K562 (cell line): ENCODE measurements around the gene DEDD2. TPM values are rescaled to one million over a fixed set of nuclear protein-coding genes. Genes with fewer than 3 reads are reported as not detected.

ENCODE experiments used
- CBFB ChIP-seq: sonication (generic); formaldehyde crosslinking; IDR thresholded peaks from 2 replicates; pipeline ENCODE4 v1.4.0; 2020; ENCODE audit warnings: mild to moderate bottlenecking, missing genetic modification reagents
- CBX1 ChIP-seq: sonication (generic); IDR thresholded peaks from 2 replicates; pipeline ENCODE4 v1.6.1; 2016; ENCODE audit warnings: antibody characterized with exemption, low read depth, mild to moderate bottlenecking
- CBX8 ChIP-seq: fragments of 200-600 bp; sonication (generic); IDR thresholded peaks from 2 replicates; pipeline ENCODE4 v1.6.1; 2012; ENCODE audit warnings: borderline replicate concordance, mixed run types, low read depth, mild to moderate bottlenecking, moderate library complexity, mixed read lengths, low read length, control low read depth, inconsistent platforms; ENCODE audit not compliant: poor library complexity, severe bottlenecking; ENCODE audit errors: extremely low read depth
- FOXA3 ChIP-seq, 2 experiments: fragments of 450-650 bp in 1 of 2; sonication (generic) in 1 of 2; formaldehyde crosslinking; IDR thresholded peaks in 1 of 2; conservative IDR thresholded peaks in 1 of 2; 2 replicates each; pipeline versions ENCODE4 v1.4.0 to v1.8.0; 2020 to 2022; ENCODE audit warnings: mild to moderate bottlenecking in 2 of 2, missing genetic modification reagents in 1 of 2
- ILF3 ChIP-seq: fragments of 450-650 bp; IDR thresholded peaks from 2 replicates; pipeline ENCODE4 v1.6.1; 2018; ENCODE audit warnings: antibody characterized with exemption, mild to moderate bottlenecking, moderate library complexity, borderline replicate concordance
- JUNB ChIP-seq: fragments of 450-650 bp; formaldehyde crosslinking; conservative IDR thresholded peaks from 2 replicates; pipeline ENCODE4 v1.4.0; 2020; ENCODE audit warnings: mild to moderate bottlenecking
- NR2C1 ChIP-seq, 2 experiments: fragments of 450-650 bp; IDR thresholded peaks; 2 replicates each; pipeline ENCODE4 v1.6.1; 2017; ENCODE audit warnings: mild to moderate bottlenecking in 2 of 2, antibody characterized with exemption in 1 of 2, inconsistent platforms in 1 of 2, missing compliant biosample characterization in 1 of 2, missing genetic modification characterization in 1 of 2
- NR2F6 ChIP-seq: fragments of 450-650 bp; formaldehyde crosslinking; IDR thresholded peaks from 2 replicates; pipeline ENCODE4 v1.4.0; 2020; ENCODE audit warnings: mild to moderate bottlenecking
- RNF2 ChIP-seq: sonication (generic); IDR thresholded peaks from 2 replicates; pipeline ENCODE4 v1.6.1; 2016
- ZNF143 ChIP-seq: sonication (generic); formaldehyde crosslinking; IDR thresholded peaks from 2 replicates; pipeline ENCODE4 v1.9.0; 2022; ENCODE audit warnings: mild to moderate bottlenecking, missing genetic modification reagents
- ZNF77 ChIP-seq: fragments of 250-450 bp; sonication (Bioruptor Pico); IDR thresholded peaks from 2 replicates; pipeline ENCODE4 v1.5.0; 2020
- polyA plus RNA-seq, 8 experiments: library from polyadenylated mRNA; depleted of rRNA in 4 of 8; stranded (reverse) in 5 of 8; unstranded in 3 of 8; fragments of >200 nt; fragmentation: Nextera tagmentation in 2 of 8; fragmentation: Illumina TruSeq in 1 of 8; extraction: Ambion mirVana in 2 of 8; extraction: Trizol in 1 of 8; gene quantifications; 2 replicates each; pipeline versions ENCODE4 v1.2.1 to v1.2.3, GENCODE V29; 2011 to 2014; ENCODE audit warnings: inconsistent platforms in 1 of 8, missing spikeins in 1 of 8
- total RNA-seq, 7 experiments: library from RNA; depleted of rRNA in 6 of 7; stranded (reverse); fragments of >200 nt in 6 of 7; fragmentation: Illumina TruSeq in 2 of 7; extraction: Trizol in 2 of 7; gene quantifications; 2 replicates each; pipeline versions ENCODE4 v1.2.1 to v1.2.3, GENCODE V29; 2011 to 2021; ENCODE audit warnings: low replicate concordance in 1 of 7
- TF ChIP-seq, protein P1 (sequence below): fragments of 450-650 bp; IDR thresholded peaks from 2 replicates; pipeline ENCODE4 v1.6.1; 2016; ENCODE audit warnings: mild to moderate bottlenecking
- TF ChIP-seq, protein P2 (sequence below), 2 experiments: fragments of 450-650 bp; formaldehyde crosslinking in 1 of 2; IDR thresholded peaks; 2 replicates each; pipeline versions ENCODE4 v1.4.0 to v1.6.1; 2014 to 2020; ENCODE audit warnings: mild to moderate bottlenecking in 2 of 2, borderline replicate concordance in 1 of 2, low read depth in 1 of 2
- TF ChIP-seq, protein P3 (sequence below): fragments of 250-450 bp; sonication (Bioruptor Pico); IDR thresholded peaks from 2 replicates; pipeline ENCODE4 v1.8.0; 2022; ENCODE audit warnings: inconsistent platforms, mild to moderate bottlenecking, moderate library complexity, borderline replicate concordance

The DEDD2 gene
- total and polyA plus RNA-seq, 9 of the 15 experiments (the other 6 are each of a cell fraction or from before 2014, with no cell fraction given), result 4.3 to 43.0 (median 29.2) TPM

DNA sequence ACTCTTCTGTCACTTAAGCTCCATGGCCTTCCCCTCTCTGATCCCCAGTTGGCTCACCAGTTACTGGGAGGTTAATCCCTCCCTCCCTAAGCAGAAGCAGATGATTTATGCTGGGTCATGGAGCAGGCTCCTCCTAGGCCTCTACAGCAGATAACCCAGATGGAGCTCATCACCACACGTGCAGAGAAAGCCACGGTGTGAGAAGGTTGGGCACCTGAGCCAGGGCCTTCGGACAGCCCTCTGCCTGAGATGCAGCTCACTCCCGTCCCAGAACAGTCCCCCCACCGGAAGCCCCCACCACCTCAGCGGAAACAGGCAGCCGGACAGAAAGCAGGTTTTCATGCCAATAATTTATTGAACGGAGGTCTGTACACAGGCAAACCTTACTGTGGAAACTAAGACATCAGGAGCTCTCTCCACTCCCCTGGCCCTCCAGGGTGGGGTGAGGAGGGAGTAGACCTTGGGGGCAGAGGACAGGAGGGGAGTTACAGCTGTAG, 12.4 kb upstream of the DEDD2 start (continued):
- TF ChIP-seq, protein P1, sequence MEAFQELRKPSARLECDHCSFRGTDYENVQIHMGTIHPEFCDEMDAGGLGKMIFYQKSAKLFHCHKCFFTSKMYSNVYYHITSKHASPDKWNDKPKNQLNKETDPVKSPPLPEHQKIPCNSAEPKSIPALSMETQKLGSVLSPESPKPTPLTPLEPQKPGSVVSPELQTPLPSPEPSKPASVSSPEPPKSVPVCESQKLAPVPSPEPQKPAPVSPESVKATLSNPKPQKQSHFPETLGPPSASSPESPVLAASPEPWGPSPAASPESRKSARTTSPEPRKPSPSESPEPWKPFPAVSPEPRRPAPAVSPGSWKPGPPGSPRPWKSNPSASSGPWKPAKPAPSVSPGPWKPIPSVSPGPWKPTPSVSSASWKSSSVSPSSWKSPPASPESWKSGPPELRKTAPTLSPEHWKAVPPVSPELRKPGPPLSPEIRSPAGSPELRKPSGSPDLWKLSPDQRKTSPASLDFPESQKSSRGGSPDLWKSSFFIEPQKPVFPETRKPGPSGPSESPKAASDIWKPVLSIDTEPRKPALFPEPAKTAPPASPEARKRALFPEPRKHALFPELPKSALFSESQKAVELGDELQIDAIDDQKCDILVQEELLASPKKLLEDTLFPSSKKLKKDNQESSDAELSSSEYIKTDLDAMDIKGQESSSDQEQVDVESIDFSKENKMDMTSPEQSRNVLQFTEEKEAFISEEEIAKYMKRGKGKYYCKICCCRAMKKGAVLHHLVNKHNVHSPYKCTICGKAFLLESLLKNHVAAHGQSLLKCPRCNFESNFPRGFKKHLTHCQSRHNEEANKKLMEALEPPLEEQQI, result no peak
- no peak for TF ChIP-seq CBX1
- no peak for TF ChIP-seq FOXA3 (CRISPR knock-in tag; conservative IDR thresholded peaks at IDR 0.05 in 1 of 2, IDR thresholded peaks at IDR 0.05 in 1 of 2)
- no peak for TF ChIP-seq ILF3
- TF ChIP-seq NR2F6 (CRISPR knock-in tag), result no peak
- no peak for TF ChIP-seq CBFB
- TF ChIP-seq RNF2, result no peak
- TF ChIP-seq ZNF143 (CRISPR knock-in tag), result no peak
- TF ChIP-seq, protein P2, sequence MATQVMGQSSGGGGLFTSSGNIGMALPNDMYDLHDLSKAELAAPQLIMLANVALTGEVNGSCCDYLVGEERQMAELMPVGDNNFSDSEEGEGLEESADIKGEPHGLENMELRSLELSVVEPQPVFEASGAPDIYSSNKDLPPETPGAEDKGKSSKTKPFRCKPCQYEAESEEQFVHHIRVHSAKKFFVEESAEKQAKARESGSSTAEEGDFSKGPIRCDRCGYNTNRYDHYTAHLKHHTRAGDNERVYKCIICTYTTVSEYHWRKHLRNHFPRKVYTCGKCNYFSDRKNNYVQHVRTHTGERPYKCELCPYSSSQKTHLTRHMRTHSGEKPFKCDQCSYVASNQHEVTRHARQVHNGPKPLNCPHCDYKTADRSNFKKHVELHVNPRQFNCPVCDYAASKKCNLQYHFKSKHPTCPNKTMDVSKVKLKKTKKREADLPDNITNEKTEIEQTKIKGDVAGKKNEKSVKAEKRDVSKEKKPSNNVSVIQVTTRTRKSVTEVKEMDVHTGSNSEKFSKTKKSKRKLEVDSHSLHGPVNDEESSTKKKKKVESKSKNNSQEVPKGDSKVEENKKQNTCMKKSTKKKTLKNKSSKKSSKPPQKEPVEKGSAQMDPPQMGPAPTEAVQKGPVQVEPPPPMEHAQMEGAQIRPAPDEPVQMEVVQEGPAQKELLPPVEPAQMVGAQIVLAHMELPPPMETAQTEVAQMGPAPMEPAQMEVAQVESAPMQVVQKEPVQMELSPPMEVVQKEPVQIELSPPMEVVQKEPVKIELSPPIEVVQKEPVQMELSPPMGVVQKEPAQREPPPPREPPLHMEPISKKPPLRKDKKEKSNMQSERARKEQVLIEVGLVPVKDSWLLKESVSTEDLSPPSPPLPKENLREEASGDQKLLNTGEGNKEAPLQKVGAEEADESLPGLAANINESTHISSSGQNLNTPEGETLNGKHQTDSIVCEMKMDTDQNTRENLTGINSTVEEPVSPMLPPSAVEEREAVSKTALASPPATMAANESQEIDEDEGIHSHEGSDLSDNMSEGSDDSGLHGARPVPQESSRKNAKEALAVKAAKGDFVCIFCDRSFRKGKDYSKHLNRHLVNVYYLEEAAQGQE (IDR thresholded peaks at IDR 0.05; ENCODE audit: borderline replicate concordance), result no peak
- TF ChIP-seq, protein P2 (CRISPR knock-in tag; IDR thresholded peaks at IDR 0.05; ENCODE audit: low read depth), result no peak
- peak; percentile 73 for TF ChIP-seq NR2C1 (IDR thresholded peaks at IDR 0.05)
- peak; percentile 79 for TF ChIP-seq NR2C1 (tag; IDR thresholded peaks at IDR 0.05)
- no peak for TF ChIP-seq JUNB (CRISPR knock-in tag)
- TF ChIP-seq, protein P3, sequence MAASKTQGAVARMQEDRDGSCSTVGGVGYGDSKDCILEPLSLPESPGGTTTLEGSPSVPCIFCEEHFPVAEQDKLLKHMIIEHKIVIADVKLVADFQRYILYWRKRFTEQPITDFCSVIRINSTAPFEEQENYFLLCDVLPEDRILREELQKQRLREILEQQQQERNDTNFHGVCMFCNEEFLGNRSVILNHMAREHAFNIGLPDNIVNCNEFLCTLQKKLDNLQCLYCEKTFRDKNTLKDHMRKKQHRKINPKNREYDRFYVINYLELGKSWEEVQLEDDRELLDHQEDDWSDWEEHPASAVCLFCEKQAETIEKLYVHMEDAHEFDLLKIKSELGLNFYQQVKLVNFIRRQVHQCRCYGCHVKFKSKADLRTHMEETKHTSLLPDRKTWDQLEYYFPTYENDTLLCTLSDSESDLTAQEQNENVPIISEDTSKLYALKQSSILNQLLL (CRISPR knock-in tag), result no peak
- no peak for TF ChIP-seq CBX8
- TF ChIP-seq ZNF77 (CRISPR knock-in tag), result no peak
